Urinary bladder (tissue), 4 donors: ENCODE data around the gene OR13J1. TPM values are rescaled to one million over a fixed set of nuclear protein-coding genes. Genes with fewer than 3 reads are reported as not detected.
"Not testable (repeated sequence)": the region's sequence is repeated elsewhere in the genome, so short reads cannot be mapped to it uniquely, and the experiment has no call there.

Experiments used
- DNase-seq: peaks from one replicate; pipeline ENCODE4 v3.0.0-alpha.2; 2015; ENCODE audit errors: extremely low spot score
- H3K27ac ChIP-seq: one replicate; pipeline ENCODE4 v1.5.1; 2013; ENCODE audit warnings: low read depth, mild to moderate bottlenecking, moderate library complexity
- H3K36me3 ChIP-seq: one replicate; pipeline ENCODE4 v1.6.1; 2013; ENCODE audit warnings: mild to moderate bottlenecking, moderate library complexity; ENCODE audit not compliant: insufficient read depth
- H3K4me1 ChIP-seq: one replicate; pipeline ENCODE4 v1.6.1; 2013; ENCODE audit warnings: mild to moderate bottlenecking, moderate library complexity; ENCODE audit not compliant: insufficient read depth
- H3K4me3 ChIP-seq: one replicate; pipeline ENCODE4 v1.5.1; 2013; ENCODE audit warnings: low read depth, low read length
- WGBS: extraction: QIAGEN DNeasy Blood & Tissue Kit; methylation state at CpG from one replicate; pipeline ENCODE4 v1.1.7; 2013; 5-methylcytosine and 5-hydroxymethylcytosine counted together
- polyA plus RNA-seq: library from polyadenylated mRNA; stranded (reverse); fragments of 200-250 nt; gene quantifications from one replicate; pipeline ENCODE4 v1.2.3, GENCODE V29; 2013
- total RNA-seq: library from RNA; depleted of rRNA; stranded (reverse); fragments of >200 nt; gene quantifications from one replicate; pipeline ENCODE4 v1.2.3, GENCODE V29; 2014
- donor health status: healthy with polysubstance abuse.
- donor health status: healthy.

OR13J1 gene
- total and polyA plus RNA-seq, 2 donors = not detected

GRCh38 chr9:35908504-35909125 lies 38.4 kb upstream of the OR13J1 start:
- Histone ChIP-seq H3K4me1 (peaks cover 3% of the 10 kb centered on the region), H3K4me3 (no peak overlapping the region), H3K27ac (peak overlapping the region; percentile 88), H3K36me3 (no peaks in the 10 kb centered on the region)
- 44% methylated on average over 9 of the region's 9 CpGs for WGBS
- no peak for DNase-seq

GRCh38 chr9:35907711-35908503 lies 37.7 kb upstream of the OR13J1 start:
- DNase-seq = peak; percentile 64
- H3K36me3 ChIP-seq = no peaks in the 10 kb centered on the region
- peaks cover 3% of the 10 kb centered on the region for H3K4me1 ChIP-seq
- H3K27ac ChIP-seq = peak overlapping the region; percentile 88
- WGBS = 25% methylated on average over 13 of the region's 13 CpGs
- H3K4me3 ChIP-seq = no peak overlapping the region

GRCh38 chr9:35906923-35907699 lies 36.9 kb upstream of the OR13J1 start:
- Histone ChIP-seq H3K36me3 (no peaks in the 10 kb centered on the region), H3K4me3 (no peak overlapping the region), H3K27ac (peak overlapping the region; percentile 88), H3K4me1 (peaks cover 3% of the 10 kb centered on the region)
- WGBS = 29% methylated on average over 14 of the region's 14 CpGs
- DNase-seq = no peak

DNA sequence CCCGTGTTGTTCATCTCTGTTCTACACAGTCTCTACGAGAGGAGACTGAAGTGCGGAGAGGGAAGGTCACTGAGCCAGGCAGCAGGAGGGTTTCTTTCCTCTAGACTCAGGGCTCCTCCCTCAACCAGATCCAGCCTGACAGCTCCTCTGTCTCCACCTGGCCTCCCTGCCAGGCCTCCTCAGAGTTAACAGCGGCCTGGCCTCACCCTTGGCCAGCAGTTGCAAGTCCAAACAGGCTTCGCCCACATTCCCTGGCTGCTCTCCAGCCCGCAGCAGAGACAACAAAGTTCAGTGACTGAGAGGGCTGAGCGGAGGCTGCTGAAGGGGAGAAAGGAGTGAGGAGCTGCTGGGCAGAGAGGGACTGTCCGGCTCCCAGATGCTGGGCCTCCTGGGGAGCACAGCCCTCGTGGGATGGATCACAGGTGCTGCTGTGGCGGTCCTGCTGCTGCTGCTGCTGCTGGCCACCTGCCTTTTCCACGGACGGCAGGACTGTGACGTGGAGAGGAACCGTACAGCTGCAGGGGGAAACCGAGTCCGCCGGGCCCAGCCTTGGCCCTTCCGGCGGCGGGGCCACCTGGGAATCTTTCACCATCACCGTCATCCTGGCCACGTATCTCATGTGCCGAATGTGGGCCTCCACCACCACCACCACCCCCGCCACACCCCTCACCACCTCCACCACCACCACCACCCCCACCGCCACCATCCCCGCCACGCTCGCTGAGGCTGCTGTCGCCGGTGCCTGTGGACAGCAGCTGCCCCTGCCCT lies 35.9 kb upstream of the OR13J1 start, which contains the start of gene HRCT1:
HRCT1 (plus strand) TSS at position 291 of the 768 bp plus-strand sequence; CDS start at position 377, 86 bp downstream.
- Histone ChIP-seq H3K27ac (peak within 1 kb of the TSS; percentile 85), H3K4me3 (no peak within 1 kb of the TSS), H3K36me3 (no peaks in the 10 kb centered on the region), H3K4me1 (peaks cover 3% of the 10 kb centered on the region)
- WGBS = 48% methylated on average over 30 of the region's 30 CpGs
- peak; percentile 78 for DNase-seq

DNA sequence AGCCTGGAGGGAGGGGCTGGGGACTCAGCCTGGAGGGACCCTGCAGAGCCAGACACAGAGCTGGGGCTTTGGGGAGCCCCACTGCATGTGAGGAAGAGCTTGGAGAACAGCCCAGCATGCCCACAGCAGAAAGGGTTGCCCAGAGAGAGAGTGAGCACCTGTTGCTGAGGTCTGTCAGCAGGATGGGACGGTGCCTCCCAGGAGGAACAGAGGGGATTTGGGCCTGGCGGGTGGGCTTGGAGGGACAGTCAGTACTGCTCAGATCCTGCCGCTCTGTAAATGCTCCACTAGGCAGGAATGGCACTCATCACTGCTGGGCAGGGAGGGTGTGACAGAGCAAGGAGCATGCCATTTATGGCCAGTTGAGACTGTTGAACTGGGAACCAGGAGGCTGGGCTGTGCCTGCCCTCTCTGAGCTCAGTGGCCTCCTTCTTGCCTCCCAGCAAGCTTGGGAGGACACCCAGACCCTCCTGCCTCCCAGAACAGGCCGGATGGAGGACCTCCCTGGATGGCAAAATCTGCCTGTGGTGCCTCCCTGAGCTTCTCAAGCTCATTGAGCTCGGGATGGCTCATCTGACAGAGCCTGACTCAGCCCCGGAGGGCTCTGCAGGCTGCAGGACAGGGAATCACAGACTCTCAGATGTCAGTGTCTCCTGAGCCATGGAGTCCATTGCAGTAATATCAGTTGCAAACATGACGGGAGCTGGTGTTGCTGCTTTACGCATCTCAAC lies 35.0 kb upstream of the OR13J1 start:
- Histone ChIP-seq H3K27ac (peak overlapping the region; percentile 85), H3K4me3 (no peak overlapping the region), H3K4me1 (peaks cover 3% of the 10 kb centered on the region), H3K36me3 (no peaks in the 10 kb centered on the region)
- 63% methylated on average over 8 of the region's 8 CpGs for whole genome bisulfite sequencing
- no peak for DNase-seq

DNA sequence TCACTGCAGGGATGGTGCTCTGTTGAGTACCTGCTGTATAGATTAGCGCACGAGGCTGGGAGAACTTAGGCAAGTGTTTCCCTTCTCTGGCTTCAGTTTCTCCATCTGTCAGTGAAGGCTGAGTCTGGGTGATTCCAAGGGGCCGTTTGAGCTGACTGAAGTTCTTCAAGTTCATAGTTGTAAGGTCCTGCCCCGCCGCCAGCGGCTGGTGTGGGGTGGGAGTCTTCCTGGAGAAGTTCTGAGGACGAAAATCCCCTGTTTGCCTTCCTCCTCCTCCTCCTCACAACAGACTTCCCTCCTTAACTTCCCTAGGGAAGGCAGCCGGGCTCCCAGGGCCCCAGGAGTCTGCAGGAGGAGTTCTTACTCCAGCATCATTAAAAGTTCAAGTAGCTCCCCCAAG lies 34.1 kb upstream of the OR13J1 start:
- peaks cover 3% of the 10 kb centered on the region for H3K4me1 ChIP-seq
- H3K4me3 ChIP-seq = no peak overlapping the region
- no peaks in the 10 kb centered on the region for H3K36me3 ChIP-seq
- no peak for DNase-seq
- 79% methylated on average over 8 of the region's 8 CpGs for WGBS
- no peak overlapping the region for H3K27ac ChIP-seq

DNA sequence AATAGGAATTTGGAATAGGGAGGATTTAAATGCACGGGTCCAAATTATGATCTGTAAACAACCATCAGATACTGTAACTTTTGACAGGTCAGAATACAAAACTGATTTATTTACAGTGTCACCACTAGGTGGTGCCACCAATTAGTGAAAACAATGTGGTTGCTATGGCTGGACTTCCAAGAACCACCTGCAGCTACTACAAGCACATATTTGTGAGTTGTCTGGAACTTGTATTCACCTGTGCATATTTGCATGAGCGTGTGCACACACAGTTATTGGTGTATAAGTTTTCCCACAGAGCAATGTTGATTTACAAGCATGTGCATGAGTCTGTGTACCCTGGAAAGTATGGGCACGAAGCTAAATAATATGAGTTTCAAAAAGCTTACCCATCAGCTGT lies 32.8 kb upstream of the OR13J1 start:
- no peak overlapping the region for H3K27ac ChIP-seq
- H3K36me3 ChIP-seq = no peaks in the 10 kb centered on the region
- H3K4me3 ChIP-seq = no peak overlapping the region
- 34% methylated on average over 3 of the region's 3 CpGs for WGBS
- H3K4me1 ChIP-seq = no peaks in the 10 kb centered on the region
- DNase-seq = peak; percentile 52

- DNase-seq = no peak
- H3K4me1 ChIP-seq = no peaks in the 10 kb centered on the region
- no peaks in the 10 kb centered on the region for H3K36me3 ChIP-seq
- WGBS = 92% methylated on average over 2 of the region's 2 CpGs
- no peak overlapping the region for H3K27ac ChIP-seq
- H3K4me3 ChIP-seq = no peak overlapping the region
These were observed 28.8 kb upstream of the OR13J1 start for GRCh38 chr9:35899021-35899420.

DNA sequence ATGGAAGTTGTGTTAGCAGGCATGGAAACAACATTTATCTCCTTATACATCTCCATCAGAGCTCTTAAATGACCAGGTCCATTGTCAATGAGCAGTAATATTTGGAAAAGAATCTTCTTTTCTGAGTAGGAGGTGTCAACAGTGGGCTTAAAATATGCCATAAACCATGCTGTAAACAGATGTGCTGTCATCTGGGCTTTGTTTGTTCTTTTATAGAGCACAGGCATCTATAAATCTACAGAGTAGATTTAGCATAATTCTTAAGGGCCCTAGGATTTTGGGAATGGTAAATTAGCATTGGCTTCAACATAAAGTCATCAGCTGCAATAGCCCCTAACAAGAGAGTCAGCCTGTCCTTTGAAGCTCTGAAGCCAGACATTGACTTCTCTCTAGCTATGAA lies 28.1 kb upstream of the OR13J1 start:
- H3K4me1 ChIP-seq = no peaks in the 10 kb centered on the region
- no peak overlapping the region for H3K4me3 ChIP-seq
- no peak overlapping the region for H3K27ac ChIP-seq
- H3K36me3 ChIP-seq = no peaks in the 10 kb centered on the region
- no peak for DNase-seq

DNA sequence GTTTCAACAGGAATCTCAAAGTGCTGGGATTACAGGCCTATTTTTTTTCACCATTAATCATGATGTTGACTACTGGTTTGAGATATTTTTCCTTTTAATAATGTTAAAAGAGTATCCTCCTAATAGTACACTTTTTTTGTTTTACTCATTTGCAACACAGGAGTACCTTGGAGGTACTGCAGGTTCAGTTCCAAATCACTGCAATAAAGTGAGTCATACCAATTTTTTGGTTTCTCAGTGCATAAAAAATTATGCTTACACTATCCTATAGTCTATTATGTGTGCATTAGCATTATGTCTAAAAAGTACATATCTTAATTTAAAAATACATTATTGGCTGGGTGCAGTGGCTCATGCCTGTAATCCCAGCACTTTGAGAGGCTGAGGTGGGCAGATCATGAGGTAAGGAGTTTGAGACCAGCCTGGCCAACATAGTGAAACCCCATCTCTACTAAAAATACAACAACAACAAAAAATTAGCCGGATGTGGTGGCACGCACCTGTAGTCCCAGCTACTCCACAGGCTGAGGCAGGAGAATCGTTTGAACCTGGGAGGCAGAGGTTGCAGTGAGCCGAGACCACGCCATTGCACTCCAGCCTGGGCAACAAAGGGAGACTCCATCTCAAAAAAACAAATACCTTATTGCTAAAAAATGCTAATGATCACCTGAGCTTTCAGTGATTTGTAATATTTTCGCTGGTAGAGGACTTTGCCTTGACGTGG lies 27.3 kb upstream of the OR13J1 start:
- DNase-seq, H3K36me3 ChIP-seq, H3K27ac ChIP-seq, H3K4me1 ChIP-seq, H3K4me3 ChIP-seq: not testable (repeated sequence)
- 84% methylated on average over 7 of the region's 7 CpGs for WGBS

DNA sequence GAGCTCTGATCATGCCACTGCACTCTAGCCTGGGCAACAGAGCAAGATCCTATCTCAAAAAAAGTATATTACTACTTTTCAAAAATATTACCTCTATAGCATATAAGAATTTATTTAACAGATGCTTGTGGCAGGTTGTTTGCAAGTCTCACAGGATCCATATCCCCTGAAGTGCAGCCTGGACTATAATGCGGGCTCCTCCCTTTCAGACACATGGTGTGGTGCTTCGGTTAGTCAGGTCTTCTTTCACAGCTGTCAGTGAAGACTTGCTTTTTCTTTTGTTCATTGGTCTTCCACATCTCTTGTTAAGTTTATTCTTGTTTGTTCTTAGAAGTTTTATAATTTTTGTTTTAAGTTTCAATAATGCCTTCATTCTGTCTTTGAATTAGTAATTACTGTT lies 26.4 kb upstream of the OR13J1 start:
- H3K4me3 ChIP-seq = no peak overlapping the region
- WGBS = 88% methylated on average over 2 of the region's 2 CpGs
- H3K4me1 ChIP-seq = no peaks in the 10 kb centered on the region
- no peak for DNase-seq
- no peak overlapping the region for H3K27ac ChIP-seq
- no peaks in the 10 kb centered on the region for H3K36me3 ChIP-seq

- H3K4me3 ChIP-seq = no peak overlapping the region
- H3K4me1 ChIP-seq = no peaks in the 10 kb centered on the region
- H3K36me3 ChIP-seq = no peaks in the 10 kb centered on the region
- no peak overlapping the region for H3K27ac ChIP-seq
- DNase-seq = no peak
- 82% methylated on average over 1 of the region's 1 CpG for WGBS
These were observed 21.9 kb upstream of the OR13J1 start for GRCh38 chr9:35892051-35892450.
